Brain microvascular endothelial cell (primary cell): ENCODE results near the gene CELF5.

Experiments
- DNase-seq: peaks from one replicate; pipeline ENCODE4 v3.0.0-alpha.2; 2020
- H3K27ac ChIP-seq: fragments of 250-450 bp; sonication (Bioruptor Pico); 2 replicates; pipeline ENCODE4 v1.5.1; 2020; ENCODE audit warnings: mild to moderate bottlenecking, moderate library complexity
- H3K27me3 ChIP-seq: fragments of 250-450 bp; sonication (Bioruptor Pico); replicated peaks from 2 replicates; pipeline ENCODE4 v1.5.1; 2020; ENCODE audit warnings: mild to moderate bottlenecking
- H3K36me3 ChIP-seq: fragments of 250-450 bp; sonication (Bioruptor Pico); replicated peaks from 2 replicates; pipeline ENCODE4 v1.5.1; 2020; ENCODE audit warnings: mild to moderate bottlenecking
- H3K4me3 ChIP-seq: 2 replicates; pipeline ENCODE4 v1.5.1; 2011; ENCODE audit warnings: low read depth, mild to moderate bottlenecking, control low read depth, low read length, moderate library complexity
- in situ Hi-C: cut with HindIII; loops from 2 replicates; pipeline ENCODE4 v1.10.0; 2017; ENCODE audit warnings: low sequenced_read_pairs, low pct_ligation_motif_present
- TF ChIP-seq, protein P1 (sequence below): IDR thresholded peaks from 2 replicates; pipeline ENCODE4 v1.5.1; 2011; ENCODE audit warnings: low read depth, mild to moderate bottlenecking, moderate library complexity, low read length, control low read depth, inconsistent platforms; ENCODE audit errors: missing control alignments

Gene CELF5

DNA sequence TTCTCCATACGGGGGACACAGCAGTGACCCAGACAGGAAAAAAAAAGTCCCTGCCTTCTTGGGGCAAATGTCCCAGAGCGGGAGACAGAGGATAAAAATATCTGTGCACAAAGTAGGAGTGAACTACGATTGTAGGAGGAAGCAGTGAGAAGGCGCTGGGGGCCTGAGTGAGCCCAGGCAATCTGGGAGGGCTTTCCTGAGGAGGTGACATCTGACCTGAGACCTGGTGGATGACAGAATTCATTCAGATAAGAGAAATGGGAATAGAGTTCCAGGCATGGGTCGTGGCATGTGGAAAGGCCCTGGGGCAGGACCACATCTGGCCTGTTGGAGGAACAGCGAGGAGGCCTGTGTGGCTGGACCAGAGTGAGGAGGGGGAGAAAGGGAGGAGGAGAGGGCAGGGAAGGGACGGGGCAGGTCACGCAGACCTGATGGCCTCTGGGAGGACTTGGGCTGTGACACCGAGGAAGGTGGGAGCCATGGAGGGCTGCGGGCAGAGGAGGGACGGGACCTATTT, 91.7 kb downstream of the CELF5 start:
- H3K36me3 ChIP-seq = no peaks in the 10 kb centered on the region
- DNase-seq = no peak
- TF ChIP-seq, protein P1, sequence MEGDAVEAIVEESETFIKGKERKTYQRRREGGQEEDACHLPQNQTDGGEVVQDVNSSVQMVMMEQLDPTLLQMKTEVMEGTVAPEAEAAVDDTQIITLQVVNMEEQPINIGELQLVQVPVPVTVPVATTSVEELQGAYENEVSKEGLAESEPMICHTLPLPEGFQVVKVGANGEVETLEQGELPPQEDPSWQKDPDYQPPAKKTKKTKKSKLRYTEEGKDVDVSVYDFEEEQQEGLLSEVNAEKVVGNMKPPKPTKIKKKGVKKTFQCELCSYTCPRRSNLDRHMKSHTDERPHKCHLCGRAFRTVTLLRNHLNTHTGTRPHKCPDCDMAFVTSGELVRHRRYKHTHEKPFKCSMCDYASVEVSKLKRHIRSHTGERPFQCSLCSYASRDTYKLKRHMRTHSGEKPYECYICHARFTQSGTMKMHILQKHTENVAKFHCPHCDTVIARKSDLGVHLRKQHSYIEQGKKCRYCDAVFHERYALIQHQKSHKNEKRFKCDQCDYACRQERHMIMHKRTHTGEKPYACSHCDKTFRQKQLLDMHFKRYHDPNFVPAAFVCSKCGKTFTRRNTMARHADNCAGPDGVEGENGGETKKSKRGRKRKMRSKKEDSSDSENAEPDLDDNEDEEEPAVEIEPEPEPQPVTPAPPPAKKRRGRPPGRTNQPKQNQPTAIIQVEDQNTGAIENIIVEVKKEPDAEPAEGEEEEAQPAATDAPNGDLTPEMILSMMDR = no peak
- H3K27me3 ChIP-seq = peaks cover 11% of the 10 kb centered on the region
- in situ Hi-C loops = no loop called here
- H3K4me3 ChIP-seq = no peak overlapping the region
- no peak overlapping the region for H3K27ac ChIP-seq

DNA sequence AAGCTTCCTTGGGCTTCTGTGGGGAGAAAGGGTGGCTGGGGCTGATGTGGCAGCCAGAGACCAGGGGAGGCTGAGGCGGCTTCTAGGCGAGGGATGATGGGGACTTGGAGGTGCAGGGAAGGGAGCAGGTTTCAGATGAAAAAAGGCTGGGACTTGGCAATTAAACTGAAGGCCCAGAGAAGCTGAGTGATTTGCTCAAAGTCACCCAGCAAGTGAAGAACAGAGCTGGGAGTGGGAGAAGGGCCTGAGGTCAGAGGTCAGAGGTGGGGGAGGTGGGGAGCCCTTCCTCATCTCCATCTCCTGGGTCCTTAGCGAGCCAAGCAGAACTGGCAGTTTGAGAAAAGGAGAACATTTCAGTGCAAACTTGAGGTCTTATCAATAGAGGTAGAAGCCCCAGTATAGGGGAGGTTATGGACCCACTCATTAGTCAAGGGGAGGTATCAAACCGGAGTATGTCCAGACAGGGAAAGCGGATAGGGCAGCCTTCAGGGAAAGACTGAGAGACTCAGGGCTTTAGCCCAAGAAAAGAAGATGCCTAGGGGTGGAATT, 92.3 kb downstream of the CELF5 start:
- H3K27ac ChIP-seq = no peak overlapping the region
- peaks cover 7% of the 10 kb centered on the region for H3K27me3 ChIP-seq
- H3K36me3 ChIP-seq = no peaks in the 10 kb centered on the region
- TF ChIP-seq, protein P1 = no peak
- no peak for DNase-seq
- in situ Hi-C loops = no loop called here
- H3K4me3 ChIP-seq = no peak overlapping the region

DNA sequence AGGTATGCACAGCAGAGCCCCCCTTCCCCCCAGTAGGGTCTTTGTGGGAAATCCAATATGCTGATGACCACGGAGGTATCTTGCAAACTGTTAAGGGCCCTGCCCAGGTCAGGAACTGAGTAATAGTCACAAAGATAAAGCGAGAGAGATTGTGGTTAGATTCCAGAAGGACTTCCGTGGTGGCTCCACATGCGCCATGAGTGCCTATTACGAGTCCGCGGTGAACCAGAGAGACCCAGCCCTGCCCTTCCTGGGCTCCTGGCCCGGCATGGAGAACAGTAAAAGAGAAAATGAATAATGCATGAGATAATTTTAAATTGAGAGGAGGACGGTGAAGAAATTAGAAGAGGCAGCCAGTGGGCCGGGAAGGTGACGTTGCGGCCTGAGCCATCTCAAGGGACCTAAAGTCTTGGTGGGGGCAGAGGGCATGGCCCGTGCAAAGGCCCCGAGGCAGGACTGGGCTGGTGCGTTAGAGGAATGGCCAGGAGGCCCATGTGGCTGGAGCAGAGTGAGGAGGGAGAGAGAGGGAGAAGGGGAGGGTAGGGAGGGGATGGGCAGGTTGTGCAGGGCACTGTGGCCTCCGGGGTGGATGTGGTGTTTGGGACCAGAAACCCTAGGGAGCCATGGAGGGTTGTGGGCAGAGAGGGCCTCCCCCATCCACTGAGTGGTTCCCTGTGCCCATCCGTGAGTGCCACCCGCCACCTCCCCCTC, 95.3 kb downstream of the CELF5 start:
- TF ChIP-seq, protein P1 = no peak
- no peaks in the 10 kb centered on the region for H3K36me3 ChIP-seq
- in situ Hi-C loops = loop anchor here (10.0 kb wide), 1 partner anchor 145 kb away; no protein-coding TSS in a partner anchor
- DNase-seq = peak; percentile 38
- H3K27ac ChIP-seq = no peak overlapping the region
- H3K4me3 ChIP-seq = no peak overlapping the region
- no peaks in the 10 kb centered on the region for H3K27me3 ChIP-seq

DNA sequence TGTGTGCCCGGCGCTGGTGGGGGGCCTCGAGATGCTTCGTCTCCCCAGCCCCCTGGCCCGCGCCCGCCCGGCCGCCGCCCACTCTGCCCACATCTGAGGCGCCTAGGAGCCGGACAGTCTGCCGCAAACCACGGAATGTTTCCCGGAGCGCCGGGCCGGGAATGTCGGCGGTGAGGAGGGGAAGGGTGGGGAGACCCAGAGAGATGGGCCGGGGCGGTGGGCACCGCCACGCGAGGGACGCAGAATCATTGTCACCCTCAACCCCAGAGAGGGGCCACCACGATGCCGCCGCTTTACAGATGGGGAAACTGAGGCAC, 95.9 kb downstream of the CELF5 start:
- DNase-seq = no peak
- H3K27ac ChIP-seq = no peak overlapping the region
- no peak overlapping the region for H3K4me3 ChIP-seq
- H3K27me3 ChIP-seq = no peaks in the 10 kb centered on the region
- no peaks in the 10 kb centered on the region for H3K36me3 ChIP-seq
- TF ChIP-seq, protein P1 = no peak
- in situ Hi-C loops = loop anchor here (10.0 kb wide), 1 partner anchor 144 kb away; no protein-coding TSS in a partner anchor

DNA sequence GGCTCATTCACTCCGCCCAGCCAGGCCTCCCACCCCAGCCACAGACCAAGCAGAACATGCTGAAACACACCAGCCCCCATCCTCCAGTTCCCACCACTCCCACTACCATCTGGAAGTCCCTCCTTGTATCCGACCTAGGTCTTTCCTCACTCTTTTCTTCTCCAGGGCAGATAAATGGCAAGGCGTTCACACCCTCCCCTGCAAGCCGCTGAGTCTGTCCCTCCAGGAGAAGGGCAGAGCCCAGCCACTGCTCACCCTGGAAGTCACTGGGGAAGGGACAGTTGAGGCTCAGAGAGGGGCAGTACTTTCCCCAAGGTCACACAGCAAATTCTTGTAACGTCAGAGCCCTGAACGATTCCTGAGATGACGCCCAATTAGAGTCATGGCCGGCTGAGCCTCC, 96.4 kb downstream of the CELF5 start:
- Histone ChIP-seq H3K27me3 (no peaks in the 10 kb centered on the region), H3K36me3 (no peaks in the 10 kb centered on the region), H3K4me3 (no peak overlapping the region), H3K27ac (no peak overlapping the region)
- TF ChIP-seq, protein P1 = no peak
- DNase-seq = no peak
- in situ Hi-C loops = loop anchor here (10.0 kb wide), 1 partner anchor 144 kb away; no protein-coding TSS in a partner anchor

DNA sequence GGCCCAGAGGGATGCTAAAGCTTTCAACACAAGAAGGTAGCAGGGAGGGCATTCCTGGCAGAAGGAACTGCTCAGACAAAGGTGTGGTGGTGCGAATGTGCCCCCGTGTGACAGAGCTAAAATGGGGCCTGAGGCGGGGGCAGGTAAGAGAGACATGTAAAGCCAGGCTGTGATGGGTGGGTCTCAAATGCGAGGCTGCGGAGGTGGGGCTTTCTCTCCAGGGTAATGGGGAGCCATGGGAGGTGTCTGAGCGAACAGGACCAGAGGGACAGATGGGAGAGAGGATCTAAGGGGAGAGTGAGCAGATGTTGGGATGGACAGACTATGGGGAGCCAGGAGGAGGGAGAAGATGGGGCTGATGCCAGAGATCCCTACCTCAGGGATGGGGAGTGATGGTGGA, 97.2 kb downstream of the CELF5 start:
- Histone ChIP-seq H3K27me3 (no peaks in the 10 kb centered on the region), H3K4me3 (no peak overlapping the region)

More for the DNA sequence above, 97.2 kb downstream of the CELF5 start:
- TF ChIP-seq, protein P1 = no peak
- no peak for DNase-seq
- Histone ChIP-seq H3K36me3 (no peaks in the 10 kb centered on the region), H3K27ac (no peak overlapping the region)
- in situ Hi-C loops = loop anchor here (10.0 kb wide), 1 partner anchor 143 kb away; no protein-coding TSS in a partner anchor
